ENCODE results near the gene ADORA1. TPM values are rescaled to one million over a fixed set of nuclear protein-coding genes. Genes with fewer than 3 reads are reported as not detected.

ADORA1 gene
- polyA plus RNA-seq, 1 donor (not counting 4 experiments of a cell fraction or from before 2014, with no cell fraction given) = 0.09 TPM

- Histone ChIP-seq H3K27ac (ENCODE audit: control insufficient read depth, insufficient read depth, low read length) (no peak overlapping the region), H3K4me3 (ENCODE audit: control insufficient read depth in 2 of 3, extremely low read depth in 1 of 3, insufficient read depth in 2 of 3, low read depth in 1 of 3, low read length in 3 of 3) (no peak overlapping the region), H3K9me3 (ENCODE audit: control insufficient read depth, low read depth, low read length) (no peaks in the 10 kb centered on the region), H3K4me1 (ENCODE audit: control insufficient read depth, extremely low read depth, insufficient read depth, low read length) (peaks cover 33% of the 10 kb centered on the region), H3K36me3 (ENCODE audit: control insufficient read depth in 2 of 2, extremely low read depth in 1 of 2, insufficient read depth in 2 of 2, low read length in 2 of 2) (no peaks in the 10 kb centered on the region), H3K79me2 (ENCODE audit: control insufficient read depth, insufficient read depth, low read length) (no peaks in the 10 kb centered on the region), H3K9me1 (ENCODE audit: control insufficient read depth, extremely low read depth, insufficient read depth, low read length) (no peaks in the 10 kb centered on the region), H4K20me1 (ENCODE audit: control insufficient read depth, extremely low read depth, insufficient read depth, low read length) (no peaks in the 10 kb centered on the region), H3K27me3 (ENCODE audit: control insufficient read depth, extremely low read depth, insufficient read depth, low read length) (peaks cover 4% of the 10 kb centered on the region), H2AFZ (ENCODE audit: control insufficient read depth, low read length) (no peak overlapping the region), H3K4me2 (ENCODE audit: control insufficient read depth, extremely low read depth, insufficient read depth, low read depth, low read length) (no peak overlapping the region), H3K9ac (ENCODE audit: control insufficient read depth, extremely low read depth, insufficient read depth, low read length) (no peak overlapping the region)
- no peak for FAIRE-seq
- TF ChIP-seq EZH2 (IDR thresholded peaks at IDR 0.05; ENCODE audit: low read length) (no peak), CTCF (optimal IDR thresholded peaks at IDR 0.05 in 1 of 3, IDR thresholded peaks at IDR 0.05 in 1 of 3, conservative IDR thresholded peaks at IDR 0.05 in 1 of 3; ENCODE audit: extremely low read depth in 1 of 3, insufficient read depth in 2 of 3, low read length in 3 of 3) (no peak)
- no peak for DNase-seq (ENCODE audit: low read depth, low spot score)
- dilution Hi-C loops (cut with MboI; ENCODE audit: extremely low pct_ligation_motif_present, low sequenced_read_pairs) = no loop called here
Observed at GRCh38 chr1:203095061-203095690, 32.4 kb upstream of the ADORA1 start.

GRCh38 chr1:203096566-203096965 lies 31.0 kb upstream of the ADORA1 start:
- H3K4me1 ChIP-seq (ENCODE audit: control insufficient read depth, extremely low read depth, insufficient read depth, low read length) = peaks cover 24% of the 10 kb centered on the region
- no peaks in the 10 kb centered on the region for H3K9me3 ChIP-seq (ENCODE audit: control insufficient read depth, low read depth, low read length)
- DNase-seq (ENCODE audit: low read depth, low spot score) (no peak), FAIRE-seq (no peak)
- no peak overlapping the region for H3K9ac ChIP-seq (ENCODE audit: control insufficient read depth, extremely low read depth, insufficient read depth, low read length)
- H4K20me1 ChIP-seq (ENCODE audit: control insufficient read depth, extremely low read depth, insufficient read depth, low read length) = no peaks in the 10 kb centered on the region
- H3K4me3 ChIP-seq (ENCODE audit: control insufficient read depth in 2 of 3, extremely low read depth in 1 of 3, insufficient read depth in 2 of 3, low read depth in 1 of 3, low read length in 3 of 3) = no peak overlapping the region
- H3K27ac ChIP-seq (ENCODE audit: control insufficient read depth, insufficient read depth, low read length) = no peak overlapping the region
- H2AFZ ChIP-seq (ENCODE audit: control insufficient read depth, low read length) = no peak overlapping the region
- no peak overlapping the region for H3K4me2 ChIP-seq (ENCODE audit: control insufficient read depth, extremely low read depth, insufficient read depth, low read depth, low read length)
- H3K27me3 ChIP-seq (ENCODE audit: control insufficient read depth, extremely low read depth, insufficient read depth, low read length) = peaks cover 4% of the 10 kb centered on the region
- no peaks in the 10 kb centered on the region for H3K9me1 ChIP-seq (ENCODE audit: control insufficient read depth, extremely low read depth, insufficient read depth, low read length)
- H3K79me2 ChIP-seq (ENCODE audit: control insufficient read depth, insufficient read depth, low read length) = no peaks in the 10 kb centered on the region
- TF ChIP-seq CTCF (optimal IDR thresholded peaks at IDR 0.05 in 1 of 3, IDR thresholded peaks at IDR 0.05 in 1 of 3, conservative IDR thresholded peaks at IDR 0.05 in 1 of 3; ENCODE audit: extremely low read depth in 1 of 3, insufficient read depth in 2 of 3, low read length in 3 of 3) = no peak
- no peak for TF ChIP-seq EZH2 (IDR thresholded peaks at IDR 0.05; ENCODE audit: low read length)
- dilution Hi-C loops (cut with MboI; ENCODE audit: extremely low pct_ligation_motif_present, low sequenced_read_pairs) = no loop called here
- H3K36me3 ChIP-seq (ENCODE audit: control insufficient read depth in 2 of 2, extremely low read depth in 1 of 2, insufficient read depth in 2 of 2, low read length in 2 of 2) = no peaks in the 10 kb centered on the region
